ENCODE results near the gene UNC5B.

DNA sequence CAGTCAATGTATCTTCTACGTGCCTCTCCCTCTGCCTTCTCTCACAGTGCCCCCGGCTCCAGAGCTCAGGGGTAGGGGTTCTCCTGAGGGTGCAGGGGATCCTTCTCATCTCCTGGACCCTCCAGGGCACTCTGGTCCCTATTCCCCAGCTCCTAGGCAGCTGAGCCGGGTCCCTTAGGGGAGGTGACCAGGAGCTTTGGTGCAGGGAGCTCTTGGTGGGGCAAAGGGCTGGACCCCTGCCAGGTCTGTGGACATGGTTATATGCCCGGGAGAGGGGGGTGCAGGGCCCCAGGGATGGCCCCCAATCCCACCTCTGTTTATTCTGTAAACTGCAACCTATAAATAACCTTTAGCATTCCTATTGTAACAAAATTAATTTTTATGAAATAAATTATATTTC is 90.1 kb downstream of the UNC5B start:
- TF ChIP-seq EZH2 (IDR thresholded peaks at IDR 0.05; ENCODE audit: low read length, missing control alignments) = no peak
- TF ChIP-seq, protein P1, sequence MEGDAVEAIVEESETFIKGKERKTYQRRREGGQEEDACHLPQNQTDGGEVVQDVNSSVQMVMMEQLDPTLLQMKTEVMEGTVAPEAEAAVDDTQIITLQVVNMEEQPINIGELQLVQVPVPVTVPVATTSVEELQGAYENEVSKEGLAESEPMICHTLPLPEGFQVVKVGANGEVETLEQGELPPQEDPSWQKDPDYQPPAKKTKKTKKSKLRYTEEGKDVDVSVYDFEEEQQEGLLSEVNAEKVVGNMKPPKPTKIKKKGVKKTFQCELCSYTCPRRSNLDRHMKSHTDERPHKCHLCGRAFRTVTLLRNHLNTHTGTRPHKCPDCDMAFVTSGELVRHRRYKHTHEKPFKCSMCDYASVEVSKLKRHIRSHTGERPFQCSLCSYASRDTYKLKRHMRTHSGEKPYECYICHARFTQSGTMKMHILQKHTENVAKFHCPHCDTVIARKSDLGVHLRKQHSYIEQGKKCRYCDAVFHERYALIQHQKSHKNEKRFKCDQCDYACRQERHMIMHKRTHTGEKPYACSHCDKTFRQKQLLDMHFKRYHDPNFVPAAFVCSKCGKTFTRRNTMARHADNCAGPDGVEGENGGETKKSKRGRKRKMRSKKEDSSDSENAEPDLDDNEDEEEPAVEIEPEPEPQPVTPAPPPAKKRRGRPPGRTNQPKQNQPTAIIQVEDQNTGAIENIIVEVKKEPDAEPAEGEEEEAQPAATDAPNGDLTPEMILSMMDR (conservative IDR thresholded peaks at IDR 0.05 in 1 of 2, IDR thresholded peaks at IDR 0.05 in 1 of 2; ENCODE audit: low read depth in 1 of 2, low read length in 2 of 2) = no peak

All from fibroblast of lung (primary cell).